HPDE6-E6E7 (cell line): ENCODE data around the gene NRN1L.
"Not testable (repeated sequence)": the region's sequence is repeated elsewhere in the genome, so short reads cannot be mapped to it uniquely, and the experiment has no call there.

Source experiments
- DNase-seq: peaks from one replicate; pipeline ENCODE4 v3.0.0; 2011; ENCODE audit warnings: missing footprints; ENCODE audit errors: extremely low spot score

The NRN1L gene

DNA sequence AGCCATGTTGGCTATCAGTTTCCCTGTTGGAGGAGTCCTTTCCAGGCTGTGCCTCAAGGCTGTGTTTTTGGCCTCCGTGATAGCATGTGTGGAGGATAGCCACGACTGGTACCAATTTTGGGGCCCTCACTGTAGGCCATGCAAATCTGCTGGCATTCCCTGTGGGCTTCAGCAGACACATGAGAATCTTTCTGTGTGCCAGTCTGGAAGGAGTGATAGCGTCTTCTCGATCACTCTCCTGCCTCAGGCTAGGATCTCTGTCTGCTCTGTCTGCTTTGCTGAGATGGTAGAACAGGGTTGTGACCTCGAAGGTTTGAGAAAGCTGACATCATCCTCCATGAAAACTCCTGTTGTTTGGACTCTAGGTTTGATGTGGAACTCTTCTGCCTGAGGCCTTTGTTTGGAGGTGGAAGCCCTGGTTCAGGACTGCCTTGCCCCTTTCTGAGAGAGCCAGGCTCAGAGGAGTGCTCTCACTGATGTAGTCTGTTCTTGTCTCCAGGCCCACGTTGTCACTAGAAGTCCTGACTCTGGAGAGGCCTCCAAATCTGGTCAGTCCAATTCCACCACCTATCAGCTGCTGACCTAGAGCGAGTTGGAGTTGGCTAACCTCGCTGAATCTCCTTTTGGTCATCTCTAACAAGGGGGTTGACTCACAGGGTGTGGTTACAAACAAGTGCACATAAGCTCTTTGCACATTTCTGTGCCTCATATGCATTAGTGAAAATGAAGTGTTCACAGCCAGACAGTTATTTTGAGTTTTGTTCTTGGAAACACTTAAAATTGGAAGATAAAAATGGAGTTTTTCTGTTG lies 23.9 kb upstream of the NRN1L start:
- no peak for DNase-seq

DNA sequence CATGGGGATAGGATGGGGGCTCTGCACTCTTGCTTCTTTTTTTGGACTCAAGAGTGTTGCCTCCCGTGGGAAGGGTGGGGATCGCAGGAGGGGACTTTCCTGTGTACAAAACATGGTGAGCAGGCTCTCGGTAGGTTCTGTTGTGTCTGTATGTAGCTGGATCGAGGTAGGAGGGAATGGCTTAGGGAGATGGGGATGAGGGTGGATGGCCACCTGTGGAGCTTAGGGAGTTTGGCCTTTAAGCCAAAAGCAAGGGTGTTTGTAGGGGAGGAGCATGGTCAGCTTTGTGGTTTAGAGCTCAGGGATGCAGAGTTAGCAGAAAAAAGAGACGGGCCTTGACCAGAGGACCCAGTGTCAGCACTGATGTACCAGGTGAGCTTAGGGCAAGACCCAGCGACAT lies 22.8 kb upstream of the NRN1L start:
- no peak for DNase-seq

- DNase-seq: no peak
Measured at GRCh38 chr16:67862623-67863583, 21.8 kb upstream of the NRN1L start.

- DNase-seq: not testable (repeated sequence)
Measured at GRCh38 chr16:67864044-67864443, 20.6 kb upstream of the NRN1L start.

DNA sequence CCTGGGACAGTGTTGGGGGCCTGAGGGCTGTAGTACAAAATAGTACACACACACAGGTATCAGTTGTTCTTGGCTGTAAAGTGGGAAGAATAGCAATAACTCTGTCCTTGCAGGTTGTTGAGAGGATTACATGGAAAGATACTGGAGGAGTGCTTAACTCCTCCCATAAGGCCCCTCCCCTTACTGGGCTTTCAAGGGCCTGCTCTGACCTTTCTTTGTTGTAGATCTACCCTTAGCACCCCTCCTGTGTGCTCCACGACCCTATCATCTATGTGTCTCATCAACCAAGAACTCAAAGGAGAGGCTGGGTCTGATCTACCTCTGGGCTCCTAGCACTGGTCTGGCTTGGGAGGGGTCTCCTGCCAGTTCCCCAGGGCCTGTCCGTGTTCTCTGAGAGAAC lies 20.1 kb upstream of the NRN1L start:
- no peak for DNase-seq

- DNase-seq: no peak
Measured at GRCh38 chr16:67865318-67865717, 19.4 kb upstream of the NRN1L start.

GRCh38 chr16:67868290-67868689 lies 16.4 kb upstream of the NRN1L start:
- no peak for DNase-seq

DNA sequence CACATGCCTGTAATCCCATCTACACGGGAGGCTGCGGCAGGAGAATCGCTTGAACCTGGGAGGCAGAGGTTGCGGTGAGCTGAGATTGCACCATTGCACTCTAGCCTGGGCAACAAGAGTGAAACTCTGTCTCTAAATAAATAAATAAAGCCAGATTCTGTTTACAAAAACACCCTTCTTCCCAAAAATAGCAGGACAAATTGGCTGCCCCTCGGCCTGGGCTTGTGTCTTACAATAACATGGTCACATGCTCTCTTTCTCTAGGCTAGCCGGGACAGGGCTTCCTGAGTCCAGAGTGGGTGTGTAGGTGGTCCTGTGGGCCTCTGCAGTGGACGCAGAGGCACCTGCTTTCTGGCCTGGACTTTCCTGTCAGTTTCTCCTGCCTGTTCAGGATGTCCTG lies 15.0 kb upstream of the NRN1L start:
- no peak for DNase-seq

GRCh38 chr16:67871256-67871655 lies 13.4 kb upstream of the NRN1L start:
- no peak for DNase-seq

- no peak for DNase-seq
Measured at GRCh38 chr16:67872131-67872630, 12.5 kb upstream of the NRN1L start.

DNA sequence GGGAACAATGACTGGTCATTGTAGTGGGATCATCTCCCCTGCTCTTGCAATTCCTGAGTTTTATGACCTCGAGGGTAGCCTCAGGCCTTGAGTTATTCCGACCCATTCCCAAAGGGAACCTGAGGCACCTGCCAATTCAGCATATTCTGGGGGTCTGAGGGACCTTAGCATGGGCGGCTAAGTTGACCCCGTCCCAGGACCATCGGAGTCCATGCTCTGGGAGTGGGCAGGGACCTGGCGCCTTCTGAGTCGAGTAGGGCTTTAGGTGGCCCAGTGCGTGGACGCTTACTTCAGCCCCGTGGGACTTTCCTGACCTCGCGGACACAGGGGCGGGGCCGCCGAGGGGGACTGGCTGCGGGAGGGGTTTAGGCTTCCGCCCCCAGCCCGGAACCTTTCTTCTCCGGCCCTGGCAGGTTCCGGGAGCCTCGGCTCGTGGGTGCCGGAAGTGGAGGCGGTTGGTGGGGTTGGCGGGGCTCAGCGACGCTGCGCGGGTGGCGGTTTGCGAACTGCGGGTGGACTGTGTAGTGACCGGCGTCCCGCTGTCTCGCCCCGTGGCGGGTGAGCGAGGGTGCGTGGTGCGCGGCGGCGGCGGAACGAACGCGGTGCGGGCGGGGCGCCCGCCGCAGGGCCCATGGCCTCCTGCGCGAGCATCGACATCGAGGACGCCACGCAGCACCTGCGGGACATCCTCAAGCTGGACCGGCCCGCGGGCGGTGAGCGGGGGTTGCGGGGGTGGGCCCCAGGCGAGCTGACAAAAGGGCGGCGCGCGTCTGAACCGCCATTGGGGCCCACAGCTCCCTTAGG lies 11.9 kb upstream of the NRN1L start, which contains the start of gene EDC4:
TSS of gene EDC4 (plus strand) at position 422 of the 804 bp plus-strand sequence. CDS start at position 632, 210 bp downstream.
- peak; percentile 88 for DNase-seq

- no peak for DNase-seq
Measured at GRCh38 chr16:67873435-67874370, 11.0 kb upstream of the NRN1L start.

DNA sequence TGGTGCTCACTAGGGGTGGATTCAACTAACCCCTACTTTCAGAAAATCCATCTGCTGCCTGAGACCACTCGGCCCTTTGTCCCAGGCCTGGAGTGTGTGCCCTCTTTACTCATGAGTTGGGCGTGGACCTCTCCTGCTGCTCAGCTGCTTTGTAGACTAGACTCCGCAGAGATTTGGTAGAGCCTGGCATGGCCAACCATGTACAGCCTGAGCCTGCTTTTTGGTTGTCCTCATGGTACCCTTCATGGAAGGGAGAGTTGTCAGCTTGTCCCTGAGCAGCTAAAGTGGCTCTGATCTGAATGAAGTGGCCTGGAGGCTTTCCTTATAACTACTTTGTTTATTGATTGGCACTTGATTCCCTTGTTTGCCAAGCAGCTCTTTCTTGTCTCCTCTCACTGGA lies 10.3 kb upstream of the NRN1L start:
- no peak for DNase-seq

DNA sequence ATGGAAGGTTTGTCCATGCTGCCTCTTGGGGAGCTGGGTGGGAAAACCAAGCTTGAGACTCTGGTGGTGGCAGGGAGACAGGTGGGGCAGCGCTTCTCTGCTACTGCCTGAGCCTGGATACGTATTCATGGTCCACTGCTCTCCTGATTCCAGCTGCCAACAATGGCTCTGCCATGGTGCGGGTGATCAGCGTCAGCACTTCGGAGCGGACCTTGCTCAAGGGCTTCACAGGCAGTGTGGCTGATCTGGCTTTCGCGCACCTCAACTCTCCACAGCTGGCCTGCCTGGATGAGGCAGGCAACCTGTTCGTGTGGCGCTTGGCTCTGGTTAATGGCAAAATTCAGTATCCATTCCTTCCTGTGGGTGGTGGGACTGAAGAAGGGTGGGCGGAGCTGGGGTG lies 7.6 kb upstream of the NRN1L start:
- no peak for DNase-seq

DNA sequence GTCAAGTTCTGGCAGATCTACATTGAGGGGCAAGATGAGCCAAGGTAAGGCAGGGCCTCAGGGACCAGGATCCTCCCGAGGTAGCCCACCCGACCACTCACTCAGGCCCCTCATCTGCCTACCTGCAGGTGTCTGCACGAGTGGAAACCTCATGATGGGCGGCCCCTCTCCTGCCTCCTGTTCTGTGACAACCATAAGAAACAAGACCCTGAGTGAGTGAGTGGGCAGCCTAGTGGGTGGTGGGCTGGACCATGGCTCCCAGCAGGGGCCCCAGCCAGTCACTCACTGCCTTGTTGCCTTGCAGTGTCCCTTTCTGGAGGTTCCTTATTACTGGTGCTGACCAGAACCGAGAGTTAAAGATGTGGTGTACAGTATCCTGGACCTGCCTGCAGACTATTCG lies 6.5 kb upstream of the NRN1L start:
- no peak for DNase-seq

DNA sequence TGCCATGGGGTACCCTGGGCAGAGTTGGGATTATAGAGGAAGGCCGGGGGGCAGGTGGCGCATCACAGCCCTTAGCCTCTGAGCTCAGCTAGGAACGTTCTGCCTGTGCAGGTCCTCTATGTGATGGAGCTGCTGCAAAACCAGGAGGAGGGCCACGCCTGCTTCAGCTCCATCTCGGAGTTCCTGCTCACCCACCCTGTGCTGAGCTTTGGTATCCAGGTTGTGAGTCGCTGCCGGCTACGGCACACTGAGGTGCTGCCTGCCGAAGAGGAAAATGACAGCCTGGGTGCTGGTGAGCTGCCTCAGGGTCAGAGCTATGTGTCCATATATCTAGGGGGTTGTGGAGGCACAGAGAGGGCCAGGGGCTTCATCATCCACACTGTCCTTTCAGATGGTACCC lies 5.8 kb upstream of the NRN1L start:
- no peak for DNase-seq

DNA sequence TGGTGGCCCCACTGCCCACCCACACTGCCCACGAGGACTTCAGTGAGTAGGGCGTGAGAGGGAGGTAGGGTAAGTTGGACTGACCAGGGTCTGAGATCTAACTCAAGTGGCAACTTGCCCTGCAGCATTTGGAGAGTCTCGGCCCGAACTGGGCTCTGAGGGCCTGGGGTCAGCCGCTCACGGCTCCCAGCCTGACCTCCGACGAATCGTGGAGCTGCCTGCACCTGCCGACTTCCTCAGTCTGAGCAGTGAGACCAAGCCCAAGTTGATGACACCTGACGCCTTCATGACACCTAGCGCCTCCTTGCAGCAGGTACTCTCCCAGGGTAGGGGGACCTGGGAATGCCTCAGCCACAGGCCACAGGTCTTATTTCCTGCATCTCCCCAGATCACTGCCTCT lies 5.2 kb upstream of the NRN1L start:
- DNase-seq: no peak

DNA sequence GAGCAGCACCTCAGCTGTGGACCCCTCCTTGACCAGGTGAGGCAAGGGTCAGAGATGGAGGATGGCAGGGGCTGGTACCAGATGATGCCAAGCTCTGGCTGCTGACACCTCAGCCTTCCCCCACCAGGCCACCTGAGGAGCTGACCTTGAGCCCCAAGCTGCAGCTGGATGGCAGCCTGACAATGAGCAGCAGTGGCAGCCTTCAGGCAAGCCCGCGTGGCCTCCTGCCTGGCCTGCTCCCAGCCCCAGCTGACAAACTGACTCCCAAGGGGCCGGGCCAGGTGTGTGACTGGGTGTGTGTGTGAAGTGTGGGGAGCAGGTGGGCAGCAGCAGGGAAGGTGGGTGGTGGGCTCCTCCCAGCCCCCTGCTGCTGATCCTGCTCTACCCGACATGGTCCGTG lies 4.7 kb upstream of the NRN1L start:
- DNase-seq: no peak

GRCh38 chr16:67880584-67880983 lies 4.1 kb upstream of the NRN1L start:
- no peak for DNase-seq

- DNase-seq: no peak
Measured at GRCh38 chr16:67881621-67882161, 3.0 kb upstream of the NRN1L start.
